Uterus (tissue), 4 donors: ENCODE data around the gene FAF1. TPM values are rescaled to one million over a fixed set of nuclear protein-coding genes. Genes with fewer than 3 reads are reported as not detected.

Source experiments
- DNase-seq, 2 donors: peaks; one replicate each; pipeline ENCODE4 v3.0.0-alpha.2; 2019 to 2020
- H3K27ac ChIP-seq, 2 donors: fragments of 200-600 bp; sonication (generic); 1 replicate in 1 of 2; 2 replicates in 1 of 2; pipeline ENCODE4 v1.5.1; 2016 to 2018
- H3K27me3 ChIP-seq, 2 donors: fragments of 200-600 bp; sonication (generic); one replicate each; pipeline ENCODE4 v1.5.1; 2018 to 2019; ENCODE audit warnings: control low read depth in 1 of 2
- H3K36me3 ChIP-seq, 2 donors: fragments of 200-600 bp; sonication (generic); one replicate each; pipeline ENCODE4 v1.5.1; 2019; ENCODE audit warnings: control low read depth in 1 of 2
- H3K4me1 ChIP-seq, 2 donors: fragments of 200-600 bp; sonication (generic); one replicate each; pipeline ENCODE4 v1.5.1; 2018 to 2019; ENCODE audit warnings: control low read depth in 1 of 2
- H3K4me3 ChIP-seq, 2 donors: fragments of 200-600 bp; sonication (generic); 1 replicate in 1 of 2; 2 replicates in 1 of 2; pipeline ENCODE4 v1.5.1; 2018 to 2019; ENCODE audit warnings: mild to moderate bottlenecking in 1 of 2
- H3K9me3 ChIP-seq, 2 donors: fragments of 200-600 bp; sonication (generic); one replicate each; pipeline ENCODE4 v1.5.1; 2019; ENCODE audit warnings: control low read depth in 1 of 2
- POLR2A ChIP-seq, 2 donors: fragments of 450-650 bp; IDR thresholded peaks; one replicate each; pipeline ENCODE4 v1.6.1; 2016; ENCODE audit warnings: antibody characterized with exemption in 2 of 2, mild to moderate bottlenecking in 1 of 2, moderate library complexity in 1 of 2
- intact Hi-C: fragments of 100-400 bp; cut with DNase I; formaldehyde crosslinking; loops from one replicate; pipeline ENCODE4 v1.15.1; 2023; ENCODE audit warnings: low total_unique reads
- total RNA-seq, 4 donors: library from RNA; depleted of rRNA in 3 of 4; stranded (reverse); fragments of >200 nt in 3 of 4; gene quantifications; one replicate each; pipeline versions ENCODE4 v1.1.0 to v1.2.4, GENCODE V29; 2014 to 2023
- TF ChIP-seq, protein P1 (sequence below), 4 experiments: fragments of 200-600 bp in 2 of 4; fragments of 450-650 bp in 2 of 4; sonication (generic) in 2 of 4; IDR thresholded peaks; one replicate each; pipeline ENCODE4 v1.5.1; 2016 to 2019; ENCODE audit warnings: antibody characterized with exemption in 4 of 4, mild to moderate bottlenecking in 2 of 4, moderate library complexity in 1 of 4
- donor health status: DM: yes; HTN: yes; CAD: no.

Gene FAF1
- total RNA-seq, 4 donors from 2014 or later, result 34.1 to 77.2 (median 64.1) TPM

DNA sequence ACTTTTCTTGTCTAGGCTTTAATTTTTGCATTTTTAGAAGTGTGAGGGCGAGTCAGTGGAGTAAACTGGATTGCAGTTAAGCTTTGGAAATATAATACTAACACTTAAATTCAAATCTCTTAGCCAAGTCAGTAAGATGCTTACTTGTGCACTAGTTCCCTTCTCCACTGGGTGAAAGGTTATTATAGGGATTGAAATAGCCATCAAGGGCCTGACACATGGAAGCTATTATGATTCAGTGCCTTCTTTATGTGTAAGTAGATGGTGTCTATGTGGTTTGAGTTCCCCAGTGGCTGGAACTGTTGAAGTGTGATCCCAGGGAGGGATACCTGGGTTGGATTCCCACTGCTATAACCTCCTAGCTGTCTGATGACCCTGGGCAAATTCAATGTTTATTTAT, 512.1 kb downstream of the FAF1 start:
- H3K27ac ChIP-seq, result no peak overlapping the region
- DNase-seq, result no peak
- no peak overlapping the region for H3K4me3 ChIP-seq
- intact Hi-C loops, result no loop called here
- no peaks in the 10 kb centered on the region for H3K27me3 ChIP-seq
- H3K4me1 ChIP-seq, result no peaks in the 10 kb centered on the region
- no peak for TF ChIP-seq POLR2A (IDR thresholded peaks at IDR 0.05)
- TF ChIP-seq, protein P1, sequence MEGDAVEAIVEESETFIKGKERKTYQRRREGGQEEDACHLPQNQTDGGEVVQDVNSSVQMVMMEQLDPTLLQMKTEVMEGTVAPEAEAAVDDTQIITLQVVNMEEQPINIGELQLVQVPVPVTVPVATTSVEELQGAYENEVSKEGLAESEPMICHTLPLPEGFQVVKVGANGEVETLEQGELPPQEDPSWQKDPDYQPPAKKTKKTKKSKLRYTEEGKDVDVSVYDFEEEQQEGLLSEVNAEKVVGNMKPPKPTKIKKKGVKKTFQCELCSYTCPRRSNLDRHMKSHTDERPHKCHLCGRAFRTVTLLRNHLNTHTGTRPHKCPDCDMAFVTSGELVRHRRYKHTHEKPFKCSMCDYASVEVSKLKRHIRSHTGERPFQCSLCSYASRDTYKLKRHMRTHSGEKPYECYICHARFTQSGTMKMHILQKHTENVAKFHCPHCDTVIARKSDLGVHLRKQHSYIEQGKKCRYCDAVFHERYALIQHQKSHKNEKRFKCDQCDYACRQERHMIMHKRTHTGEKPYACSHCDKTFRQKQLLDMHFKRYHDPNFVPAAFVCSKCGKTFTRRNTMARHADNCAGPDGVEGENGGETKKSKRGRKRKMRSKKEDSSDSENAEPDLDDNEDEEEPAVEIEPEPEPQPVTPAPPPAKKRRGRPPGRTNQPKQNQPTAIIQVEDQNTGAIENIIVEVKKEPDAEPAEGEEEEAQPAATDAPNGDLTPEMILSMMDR (IDR thresholded peaks at IDR 0.05), result no peak
- H3K9me3 ChIP-seq, result no peaks in the 10 kb centered on the region
- no peaks in the 10 kb centered on the region for H3K36me3 ChIP-seq

DNA sequence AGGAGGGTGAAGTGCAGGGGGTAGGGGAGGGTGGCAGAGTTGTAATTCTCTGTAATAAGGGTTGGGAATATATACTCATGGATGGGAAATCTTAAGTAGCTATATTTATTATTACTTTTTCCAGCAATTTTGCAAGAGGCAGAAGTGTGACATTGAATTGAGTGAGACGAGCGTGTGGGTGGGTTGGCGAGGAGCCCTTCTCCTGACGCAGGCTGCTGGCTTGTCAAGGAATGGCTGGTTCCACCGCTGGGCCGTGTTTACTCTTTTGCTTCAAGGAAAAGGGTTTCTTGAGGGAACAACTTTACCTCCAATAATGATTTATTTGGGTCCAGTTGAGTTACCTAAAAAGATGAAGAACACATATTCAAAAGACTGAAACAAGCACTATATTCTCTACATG, 518.9 kb downstream of the FAF1 start:
- no peak for TF ChIP-seq POLR2A (IDR thresholded peaks at IDR 0.05)
- TF ChIP-seq, protein P1 (IDR thresholded peaks at IDR 0.05), result no peak
- Histone ChIP-seq H3K4me1 (no peaks in the 10 kb centered on the region), H3K4me3 (no peak overlapping the region), H3K27me3 (no peaks in the 10 kb centered on the region), H3K27ac (no peak overlapping the region), H3K9me3 (no peaks in the 10 kb centered on the region), H3K36me3 (no peaks in the 10 kb centered on the region)
- intact Hi-C loops, result no loop called here
- no peak for DNase-seq

- no peak for DNase-seq
- Histone ChIP-seq H3K27me3 (no peaks in the 10 kb centered on the region), H3K9me3 (no peaks in the 10 kb centered on the region), H3K27ac (no peak overlapping the region), H3K4me3 (no peak overlapping the region), H3K36me3 (no peaks in the 10 kb centered on the region), H3K4me1 (no peaks in the 10 kb centered on the region)
- TF ChIP-seq POLR2A (IDR thresholded peaks at IDR 0.05), result no peak
- TF ChIP-seq, protein P1 (IDR thresholded peaks at IDR 0.05), result no peak
- intact Hi-C loops, result no loop called here
Observed at GRCh38 chr1:50438945-50439344, 521.1 kb downstream of the FAF1 start.

DNA sequence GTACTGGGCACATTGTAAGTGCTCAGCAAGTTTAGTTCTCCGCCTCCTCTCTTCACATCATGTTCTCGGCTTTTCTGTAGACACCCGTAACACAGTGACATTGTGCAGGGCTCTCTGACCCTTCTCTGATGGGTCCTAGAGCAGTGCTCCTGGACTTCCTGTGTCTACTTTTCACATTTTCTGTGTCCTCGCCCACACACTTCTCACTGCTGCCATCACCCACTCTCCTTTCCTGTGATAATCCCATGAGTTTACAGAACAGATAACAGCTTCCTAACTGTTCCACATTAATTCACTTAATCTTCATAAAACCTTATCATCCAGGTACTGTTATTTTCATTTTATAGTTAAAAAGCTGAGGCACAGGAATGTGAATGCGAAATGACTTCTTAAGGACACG, 523.6 kb downstream of the FAF1 start:
- DNase-seq, result no peak
- H3K36me3 ChIP-seq, result no peaks in the 10 kb centered on the region
- peaks cover 0 to 7% of the 10 kb centered on the region in 2 donors for H3K27me3 ChIP-seq
- H3K4me3 ChIP-seq, result no peak overlapping the region
- H3K9me3 ChIP-seq, result no peaks in the 10 kb centered on the region
- H3K4me1 ChIP-seq, result no peaks in the 10 kb centered on the region
- intact Hi-C loops, result no loop called here
- TF ChIP-seq, protein P1 (IDR thresholded peaks at IDR 0.05), result no peak
- no peak for TF ChIP-seq POLR2A (IDR thresholded peaks at IDR 0.05)
- no peak overlapping the region for H3K27ac ChIP-seq

DNA sequence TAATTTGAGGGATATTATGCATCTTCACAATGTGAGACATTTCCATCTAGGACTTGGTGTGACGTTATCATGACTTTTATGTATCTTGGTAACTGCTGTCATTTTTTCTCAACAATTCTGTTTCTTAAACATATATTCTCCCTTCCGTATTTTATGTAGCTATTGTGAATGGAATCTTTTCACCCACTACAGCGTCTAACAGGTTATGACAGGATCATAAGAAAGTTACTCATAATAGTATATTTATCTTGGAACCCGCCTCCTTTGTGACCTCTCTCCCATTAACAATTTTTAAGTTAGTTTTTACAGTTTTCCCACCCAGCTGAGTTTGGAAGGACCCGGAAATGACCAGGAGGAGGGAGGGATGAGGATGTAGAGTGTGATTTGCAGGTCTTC, 530.1 kb downstream of the FAF1 start:
- Histone ChIP-seq H3K4me3 (no peak overlapping the region), H3K36me3 (no peaks in the 10 kb centered on the region), H3K27me3 (peaks cover 6 to 71% of the 10 kb centered on the region in 2 donors), H3K4me1 (peaks cover 0 to 7% of the 10 kb centered on the region in 2 donors), H3K9me3 (no peaks in the 10 kb centered on the region), H3K27ac (no peak overlapping the region)
- TF ChIP-seq POLR2A (IDR thresholded peaks at IDR 0.05), result no peak
- no peak for DNase-seq
- intact Hi-C loops, result no loop called here
